Mesenchymal stem cell (in vitro differentiated cells and primary cell): ENCODE data around the gene AQP2. TPM values are rescaled to one million over a fixed set of nuclear protein-coding genes. Genes with fewer than 3 reads are reported as not detected.

ENCODE experiments used
- DNase-seq: peaks from one replicate; pipeline ENCODE4 v3.0.0-alpha.2; 2013
- H2AFZ ChIP-seq: one replicate; pipeline ENCODE4 v1.6.1; 2013; ENCODE audit warnings: low read depth, mild to moderate bottlenecking, control low read depth, inconsistent platforms, low read length, moderate library complexity
- H2AK5ac ChIP-seq: 2 replicates; pipeline ENCODE4 v1.6.1; 2013; ENCODE audit warnings: low read length, moderate library complexity, mild to moderate bottlenecking, inconsistent platforms; ENCODE audit not compliant: severe bottlenecking
- H2BK120ac ChIP-seq: one replicate; pipeline ENCODE4 v1.6.1; 2013; ENCODE audit warnings: low read depth, mild to moderate bottlenecking, inconsistent platforms, low read length, moderate library complexity
- H2BK12ac ChIP-seq, 2 experiments: one replicate each; pipeline ENCODE4 v1.6.1; 2013; ENCODE audit warnings: inconsistent platforms in 2 of 2, low read length in 2 of 2, mild to moderate bottlenecking in 2 of 2, moderate library complexity in 2 of 2, control low read depth in 1 of 2
- H2BK15ac ChIP-seq: one replicate; pipeline ENCODE4 v1.6.1; 2013; ENCODE audit warnings: mild to moderate bottlenecking, low read depth, inconsistent platforms; ENCODE audit not compliant: poor library complexity, severe bottlenecking
- H2BK5ac ChIP-seq: 2 replicates; pipeline ENCODE4 v1.6.1; 2013; ENCODE audit warnings: low read depth, mild to moderate bottlenecking, low read length, control low read depth, inconsistent platforms; ENCODE audit not compliant: poor library complexity, severe bottlenecking
- H3K14ac ChIP-seq, 2 experiments: one replicate each; pipeline ENCODE4 v1.6.1; 2013; ENCODE audit warnings: inconsistent platforms in 2 of 2, low read length in 2 of 2, control low read depth in 1 of 2, mild to moderate bottlenecking in 1 of 2, moderate library complexity in 1 of 2
- H3K18ac ChIP-seq, 2 experiments: one replicate each; pipeline ENCODE4 v1.6.1; 2013; ENCODE audit warnings: inconsistent platforms in 2 of 2, low read length in 2 of 2, control low read depth in 1 of 2, low read depth in 1 of 2, mild to moderate bottlenecking in 1 of 2
- H3K23ac ChIP-seq, 2 experiments: one replicate each; pipeline ENCODE4 v1.6.1; 2013; ENCODE audit warnings: inconsistent platforms in 2 of 2, low read length in 2 of 2, mild to moderate bottlenecking in 2 of 2, moderate library complexity in 2 of 2, control low read depth in 1 of 2
- H3K27ac ChIP-seq: 2 replicates; pipeline ENCODE4 v1.5.1; 2013; ENCODE audit warnings: mild to moderate bottlenecking, moderate library complexity, low read length, control low read depth, inconsistent platforms; ENCODE audit not compliant: poor library complexity, severe bottlenecking
- H3K27me3 ChIP-seq, 2 experiments: 2 replicates each; pipeline versions ENCODE4 v1.6.1 to v1.7.0; 2013; ENCODE audit warnings: low read length in 2 of 2, mild to moderate bottlenecking in 2 of 2, moderate library complexity in 2 of 2, control low read depth in 1 of 2, inconsistent platforms in 1 of 2; ENCODE audit not compliant: control insufficient read depth in 1 of 2, insufficient read depth in 1 of 2
- H3K36me3 ChIP-seq, 2 experiments: 2 replicates each; pipeline versions ENCODE4 v1.6.1 to v1.7.0; 2013; ENCODE audit warnings: low read length in 2 of 2, control low read depth in 1 of 2, inconsistent platforms in 1 of 2, low read depth in 1 of 2, mild to moderate bottlenecking in 1 of 2; ENCODE audit not compliant: insufficient read depth in 2 of 2, control insufficient read depth in 1 of 2
- H3K4ac ChIP-seq, 2 experiments: one replicate each; pipeline ENCODE4 v1.6.1; 2013; ENCODE audit warnings: inconsistent platforms in 2 of 2, low read length in 2 of 2, mild to moderate bottlenecking in 2 of 2, moderate library complexity in 2 of 2, control low read depth in 1 of 2, low read depth in 1 of 2
- H3K4me1 ChIP-seq: 2 replicates; pipeline ENCODE4 v1.6.1; 2013; ENCODE audit warnings: low read depth, low read length, control low read depth; ENCODE audit not compliant: control insufficient read depth, insufficient read depth
- H3K4me2 ChIP-seq: 2 replicates; pipeline ENCODE4 v1.6.1; 2013; ENCODE audit warnings: low read length, mild to moderate bottlenecking, inconsistent platforms; ENCODE audit not compliant: poor library complexity, severe bottlenecking
- H3K4me3 ChIP-seq, 2 experiments: 2 replicates each; pipeline versions ENCODE4 v1.5.1 to v1.7.0; 2013; ENCODE audit warnings: low read length in 2 of 2, mild to moderate bottlenecking in 2 of 2, control low read depth in 1 of 2, low read depth in 1 of 2; ENCODE audit not compliant: insufficient read depth in 1 of 2
- H3K79me1 ChIP-seq: replicated peaks from 2 replicates; pipeline ENCODE4 v1.6.1; 2013; ENCODE audit warnings: mild to moderate bottlenecking, control low read depth, low read length, inconsistent platforms; ENCODE audit not compliant: poor library complexity, severe bottlenecking
- H3K9ac ChIP-seq: 2 replicates; pipeline ENCODE4 v1.7.0; 2013; ENCODE audit warnings: mild to moderate bottlenecking, low read length, moderate library complexity
- H3K9me3 ChIP-seq: 2 replicates; pipeline ENCODE4 v1.7.0; 2013; ENCODE audit warnings: mild to moderate bottlenecking, low read length; ENCODE audit not compliant: control insufficient read depth
- H4K8ac ChIP-seq: one replicate; pipeline ENCODE4 v1.6.1; 2013; ENCODE audit warnings: inconsistent platforms, mild to moderate bottlenecking, low read length, moderate library complexity
- H4K91ac ChIP-seq: one replicate; pipeline ENCODE4 v1.6.1; 2013; ENCODE audit warnings: mild to moderate bottlenecking, low read length, inconsistent platforms
- WGBS: methylation state at CpG from one replicate; pipeline ENCODE4 v1.1.7; 2013; ENCODE audit warnings: mixed read lengths; 5-methylcytosine and 5-hydroxymethylcytosine counted together
- polyA plus RNA-seq, 2 experiments: library from polyadenylated mRNA; stranded (reverse); fragments of 200-250 nt; gene quantifications; one replicate each; pipeline ENCODE4 v1.2.3, GENCODE V29; 2013

The AQP2 gene, protein sequence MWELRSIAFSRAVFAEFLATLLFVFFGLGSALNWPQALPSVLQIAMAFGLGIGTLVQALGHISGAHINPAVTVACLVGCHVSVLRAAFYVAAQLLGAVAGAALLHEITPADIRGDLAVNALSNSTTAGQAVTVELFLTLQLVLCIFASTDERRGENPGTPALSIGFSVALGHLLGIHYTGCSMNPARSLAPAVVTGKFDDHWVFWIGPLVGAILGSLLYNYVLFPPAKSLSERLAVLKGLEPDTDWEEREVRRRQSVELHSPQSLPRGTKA
- polyA plus RNA-seq (2013, experiment 1 of 2) = not detected
- not detected for polyA plus RNA-seq (2013, experiment 2 of 2)

GRCh38 chr12:49950273-49951251 lies at the start of gene AQP2:
AQP2 (plus strand) TSS chr12:49950737; CDS start chr12:49950831, 94 bp downstream.
- H2BK12ac ChIP-seq = no peak within 1 kb of the TSS
- no peak within 1 kb of the TSS for H4K8ac ChIP-seq
- H4K91ac ChIP-seq = no peak within 1 kb of the TSS
- H2AK5ac ChIP-seq = no peak within 1 kb of the TSS
- H3K9ac ChIP-seq = no peak within 1 kb of the TSS
- no peaks in the 10 kb centered on the region for H3K4me1 ChIP-seq
- WGBS = 88% methylated on average over 30 of the region's 32 CpGs
- peaks cover 52% of the 10 kb centered on the region in 2 experiments for H3K27me3 ChIP-seq
- no peak within 1 kb of the TSS for H3K18ac ChIP-seq
- peak; percentile 34 for DNase-seq
- no peak within 1 kb of the TSS for H2BK15ac ChIP-seq
- no peak within 1 kb of the TSS for H3K14ac ChIP-seq
- H2BK5ac ChIP-seq = no peak within 1 kb of the TSS
- no peak within 1 kb of the TSS for H3K4me3 ChIP-seq
- H3K4me2 ChIP-seq = no peak within 1 kb of the TSS
- H3K79me1 ChIP-seq = no peaks in the 10 kb centered on the region
- H3K23ac ChIP-seq = no peak within 1 kb of the TSS
- no peak within 1 kb of the TSS for H3K27ac ChIP-seq
- no peak within 1 kb of the TSS for H3K4ac ChIP-seq
- H3K9me3 ChIP-seq = no peaks in the 10 kb centered on the region
- no peak within 1 kb of the TSS for H2AFZ ChIP-seq
- H3K36me3 ChIP-seq = no peaks in the 10 kb centered on the region
- no peak within 1 kb of the TSS for H2BK120ac ChIP-seq

- WGBS = 75% methylated on average over 4 of the region's 4 CpGs
- no peak overlapping the region for H2BK15ac ChIP-seq
Measured at GRCh38 chr12:49901026-49901425, 49.5 kb upstream of the AQP2 start.

GRCh38 chr12:49901986-49902385 lies 48.6 kb upstream of the AQP2 start:
- no peak overlapping the region for H3K14ac ChIP-seq
- no peak overlapping the region for H3K4ac ChIP-seq
- no peak overlapping the region for H3K18ac ChIP-seq
- H3K4me3 ChIP-seq = no peak overlapping the region
- no peaks in the 10 kb centered on the region for H3K79me1 ChIP-seq
- peaks cover 8 to 79% of the 10 kb centered on the region in 2 experiments for H3K27me3 ChIP-seq
- peaks cover 0 to 4% of the 10 kb centered on the region in 2 experiments for H3K36me3 ChIP-seq
- no peak overlapping the region for H2AK5ac ChIP-seq
- H4K8ac ChIP-seq = no peak overlapping the region
- no peak overlapping the region for H3K27ac ChIP-seq
- no peak overlapping the region for H4K91ac ChIP-seq
- H2AFZ ChIP-seq = no peak overlapping the region
- H3K9ac ChIP-seq = no peak overlapping the region
- H2BK120ac ChIP-seq = no peak overlapping the region
- no peak overlapping the region for H3K23ac ChIP-seq
- H2BK5ac ChIP-seq = no peak overlapping the region
- H3K4me1 ChIP-seq = peaks cover 9% of the 10 kb centered on the region
- H3K4me2 ChIP-seq = no peak overlapping the region
- DNase-seq = no peak
- H2BK12ac ChIP-seq = no peak overlapping the region
- 95% methylated on average over 5 of the region's 5 CpGs for WGBS
- H3K9me3 ChIP-seq = no peaks in the 10 kb centered on the region
- peak overlapping the region; percentile 3 for H2BK15ac ChIP-seq

More at GRCh38 chr12:49901026-49901425, 49.5 kb upstream of the AQP2 start:
- Histone ChIP-seq H2BK5ac (no peak overlapping the region), H3K27me3 (peaks cover 8 to 87% of the 10 kb centered on the region in 2 experiments), H3K4me3 (no peak overlapping the region), H4K8ac (no peak overlapping the region), H3K14ac (no peak overlapping the region), H3K27ac (no peak overlapping the region), H3K23ac (no peak overlapping the region), H2AK5ac (no peak overlapping the region), H3K79me1 (no peaks in the 10 kb centered on the region), H3K18ac (no peak overlapping the region), H2BK120ac (no peak overlapping the region), H3K9ac (no peak overlapping the region), H3K4me1 (peaks cover 9% of the 10 kb centered on the region), H3K4me2 (no peak overlapping the region), H3K36me3 (peaks cover 0 to 4% of the 10 kb centered on the region in 2 experiments), H2AFZ (no peak overlapping the region), H3K9me3 (no peaks in the 10 kb centered on the region), H3K4ac (no peak overlapping the region), H2BK12ac (no peak overlapping the region), H4K91ac (no peak overlapping the region)
- DNase-seq = no peak
